HG02943 (cell line): ENCODE data around the gene ARHGAP27.
"Not testable (repeated sequence)": the region's sequence is repeated elsewhere in the genome, so short reads cannot be mapped to it uniquely, and the experiment has no call there.

ENCODE experiments used
- ATAC-seq: cut with Tn5 transposase; IDR thresholded peaks from one replicate; pipeline ENCODE4 v1.9.1; 2021; ENCODE audit warnings: mild to moderate bottlenecking, low read depth, moderate library complexity; ENCODE audit not compliant: unreplicated experiment

The ARHGAP27 gene

GRCh38 chr17:45447650-45448049, 15.0 kb upstream of the ARHGAP27 start:
- not testable (repeated sequence) for ATAC-seq

DNA sequence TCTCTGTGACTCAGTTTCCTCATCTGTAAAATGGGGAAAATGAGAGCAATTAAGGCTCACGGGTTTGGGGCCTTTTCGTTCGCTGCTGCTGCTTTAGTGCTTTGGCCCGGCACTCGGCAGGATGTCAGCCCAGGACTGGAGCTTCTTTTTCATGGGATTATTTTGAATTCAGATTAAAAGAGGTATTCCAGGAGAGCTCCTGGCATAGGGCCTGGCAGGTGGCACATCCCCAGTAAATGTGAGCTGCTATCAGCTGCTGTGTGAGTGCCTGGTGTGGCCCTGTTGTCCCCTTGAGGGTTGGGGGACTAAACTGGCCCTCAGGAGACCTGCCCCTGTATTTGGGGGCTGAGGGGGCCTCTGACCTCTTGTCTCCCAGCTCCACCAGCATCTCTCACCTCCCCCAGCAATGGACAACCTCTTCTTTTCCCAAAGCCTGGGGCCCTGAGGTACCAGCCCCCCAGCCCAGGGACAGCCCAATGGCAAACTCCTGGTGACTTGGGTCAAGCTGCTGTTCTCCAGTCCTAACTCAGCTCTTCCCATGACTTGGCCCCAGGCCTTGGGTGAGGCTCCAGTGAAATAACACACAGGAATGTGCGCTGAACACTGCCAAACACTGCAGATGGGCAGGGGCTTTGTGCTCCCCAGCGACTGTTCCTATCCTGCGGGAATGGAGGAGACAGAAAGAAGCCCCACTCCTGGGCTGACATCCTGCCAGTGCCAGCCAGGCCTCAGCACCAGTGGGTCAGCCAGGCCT, 14.4 kb upstream of the ARHGAP27 start:
- not testable (repeated sequence) for ATAC-seq

DNA sequence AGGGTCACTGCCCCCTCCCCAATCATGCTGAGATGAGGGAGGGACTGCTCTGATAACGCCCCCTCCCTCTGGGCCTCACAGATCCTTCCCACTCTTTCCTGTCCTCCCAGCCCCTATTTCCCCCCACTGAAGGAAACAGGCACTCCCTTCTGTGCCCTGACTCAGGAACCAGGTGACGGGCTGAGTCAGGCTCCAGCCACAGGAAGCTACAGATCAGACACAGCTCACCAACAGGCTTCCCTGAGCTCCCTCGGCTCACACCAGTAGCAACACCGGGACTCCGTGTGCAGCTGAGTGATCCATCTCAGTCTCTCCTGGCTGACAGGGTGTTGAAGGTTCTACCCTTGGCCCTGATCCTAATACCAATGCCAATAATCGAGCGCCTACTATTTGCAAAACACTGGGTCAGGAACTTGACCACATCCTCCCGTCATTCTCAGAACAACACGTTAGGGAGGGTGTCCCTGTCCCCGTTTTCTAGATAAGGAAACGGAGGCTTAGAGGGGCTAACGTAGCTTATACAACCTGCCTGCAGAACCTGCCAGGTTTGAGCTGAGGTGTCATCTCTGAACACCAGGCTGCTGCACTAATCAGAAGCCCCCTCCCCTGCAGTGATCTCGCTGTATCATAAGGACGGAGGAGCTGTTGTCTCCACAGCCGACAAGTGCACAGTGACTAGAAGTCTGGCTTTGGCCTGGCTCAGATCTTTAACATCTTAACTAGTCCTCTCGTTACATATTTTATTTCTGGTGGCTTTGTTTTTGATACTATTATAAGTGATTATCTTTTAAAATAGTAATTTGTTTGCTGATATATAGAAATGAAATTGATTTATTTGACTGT, 13.5 kb upstream of the ARHGAP27 start:
- not testable (repeated sequence) for ATAC-seq

DNA sequence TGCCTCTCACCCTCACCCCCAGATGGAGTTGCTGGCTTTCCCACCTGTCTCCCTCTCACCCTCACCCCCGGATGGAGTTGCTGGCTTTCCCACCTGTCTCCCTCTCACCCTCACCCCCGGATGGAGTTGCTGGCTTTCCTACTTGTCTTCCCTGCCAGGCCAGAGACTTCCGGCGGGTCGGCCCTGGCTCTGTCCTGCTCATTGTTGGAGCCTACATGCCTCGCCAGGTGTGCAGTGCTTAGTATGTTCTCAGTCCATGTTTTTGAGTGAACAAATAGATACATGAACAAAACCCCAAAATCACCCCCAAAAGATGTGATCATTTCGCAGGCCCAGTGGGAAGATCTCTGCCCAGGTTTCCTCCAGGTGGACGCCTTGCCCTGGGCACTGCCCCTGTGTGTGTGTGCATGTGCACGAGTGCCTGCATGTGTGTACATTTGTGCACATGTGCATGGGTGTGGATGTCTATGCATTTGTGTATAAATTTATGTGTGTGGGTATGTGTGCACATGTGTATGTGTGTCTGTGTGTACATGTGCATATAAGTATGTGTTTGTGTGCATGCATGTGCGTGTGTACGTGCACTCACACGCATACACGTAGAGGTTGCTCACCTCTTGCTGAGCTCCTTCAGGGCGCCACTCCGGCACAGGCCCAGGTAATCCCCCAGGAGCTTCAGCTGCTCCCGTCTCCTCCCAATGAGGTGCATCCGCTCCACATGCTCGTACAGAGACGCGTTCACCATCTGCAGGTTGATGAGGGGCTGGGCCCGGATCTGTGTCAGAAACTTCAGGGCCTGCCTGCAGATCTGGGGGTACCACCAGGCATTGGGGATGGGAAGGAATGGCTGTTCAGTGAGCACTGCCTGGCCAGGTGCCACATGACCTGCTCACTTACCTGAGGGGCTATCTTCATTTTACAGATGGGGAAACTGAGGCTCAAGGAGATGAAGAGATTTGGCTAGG, 12.5 kb upstream of the ARHGAP27 start:
- not testable (repeated sequence) for ATAC-seq

DNA sequence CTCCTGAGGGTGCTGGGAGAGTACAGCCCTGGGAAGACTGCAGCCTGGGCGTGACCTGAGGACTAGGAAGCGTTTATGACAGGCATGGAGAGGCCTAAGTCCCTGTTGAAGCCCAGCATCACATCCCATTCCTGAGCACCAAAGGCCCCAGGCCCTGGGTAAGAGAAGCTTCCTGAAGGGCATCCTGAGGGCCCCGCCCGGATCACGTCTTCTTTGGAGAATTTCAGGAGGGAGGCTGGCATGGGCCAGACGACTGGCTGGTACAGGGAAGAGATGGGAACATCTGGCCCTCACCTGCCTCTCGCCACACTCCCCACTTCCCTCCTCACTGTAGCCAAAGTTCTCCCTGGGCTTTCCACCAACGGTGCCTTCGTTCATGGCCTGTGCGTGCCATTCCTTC, 11.6 kb upstream of the ARHGAP27 start:
- ATAC-seq = not testable (repeated sequence)

- ATAC-seq = not testable (repeated sequence)
Measured at GRCh38 chr17:45443371-45444260, 10.9 kb upstream of the ARHGAP27 start.

GRCh38 chr17:45441526-45442310, 9.0 kb upstream of the ARHGAP27 start:
- no peak for ATAC-seq

- not testable (repeated sequence) for ATAC-seq
Measured at GRCh38 chr17:45440839-45441515, 8.3 kb upstream of the ARHGAP27 start.

DNA sequence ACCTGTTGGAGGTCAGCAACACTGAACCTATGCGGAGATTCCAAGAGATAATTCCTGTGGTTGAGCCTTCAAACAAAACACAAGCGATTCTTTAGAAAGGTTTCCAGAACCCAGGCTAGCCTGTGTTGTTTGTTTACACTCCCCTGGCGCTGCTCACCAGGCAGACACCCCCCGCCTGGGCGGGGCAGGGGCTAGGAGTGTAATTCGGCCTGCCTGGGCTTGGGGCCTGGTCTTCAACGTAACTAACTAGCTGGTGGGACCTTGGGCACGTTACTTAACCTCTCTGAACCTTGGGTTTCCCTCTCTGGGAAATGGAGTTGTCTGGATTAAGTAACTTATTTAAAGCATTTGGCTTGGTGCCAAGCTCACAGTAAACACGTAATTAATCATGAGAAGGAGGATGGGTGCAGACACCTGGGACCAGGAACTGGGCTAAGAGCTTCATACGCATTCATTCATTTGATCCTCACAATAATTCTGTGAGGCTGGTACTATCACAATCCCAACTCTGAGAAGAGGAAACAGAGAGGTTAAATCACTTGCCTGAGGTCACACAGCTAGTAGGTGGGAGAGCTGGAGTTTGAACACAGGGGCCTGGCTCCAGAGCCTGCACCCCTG, 7.6 kb upstream of the ARHGAP27 start:
- no peak for ATAC-seq

DNA sequence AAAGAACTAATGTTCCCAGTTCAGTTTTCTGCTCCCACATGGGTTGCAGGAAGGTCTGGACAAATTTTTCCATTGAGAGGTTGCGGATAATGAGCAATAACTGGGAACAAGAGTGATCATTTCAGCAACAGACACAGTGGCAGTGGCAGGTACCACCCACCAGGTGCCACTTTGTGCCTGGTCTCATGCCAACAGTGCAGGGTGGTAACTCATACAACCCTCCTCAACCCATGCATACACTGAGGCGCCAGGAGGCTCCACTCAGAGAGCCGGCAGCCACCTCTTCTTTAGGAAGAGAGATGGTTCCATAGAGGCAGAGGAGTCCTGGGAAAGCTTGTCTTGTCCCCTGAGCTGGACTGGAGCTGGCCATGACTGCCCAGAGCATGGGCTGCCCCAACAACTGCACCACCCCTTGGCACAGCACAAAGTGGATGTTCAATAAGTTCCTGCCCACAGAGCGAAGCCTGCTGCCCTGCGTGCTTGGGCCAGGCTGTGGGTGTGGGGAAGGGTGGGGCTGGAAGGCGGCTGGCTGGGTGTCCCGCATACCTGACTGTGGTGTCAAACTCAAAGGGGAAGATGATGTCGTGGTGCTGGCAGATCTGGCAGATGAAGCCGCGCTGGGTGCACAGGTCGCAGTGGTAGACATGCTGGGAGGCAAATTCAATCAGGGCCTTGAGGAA, 6.4 kb upstream of the ARHGAP27 start:
- ATAC-seq = no peak

DNA sequence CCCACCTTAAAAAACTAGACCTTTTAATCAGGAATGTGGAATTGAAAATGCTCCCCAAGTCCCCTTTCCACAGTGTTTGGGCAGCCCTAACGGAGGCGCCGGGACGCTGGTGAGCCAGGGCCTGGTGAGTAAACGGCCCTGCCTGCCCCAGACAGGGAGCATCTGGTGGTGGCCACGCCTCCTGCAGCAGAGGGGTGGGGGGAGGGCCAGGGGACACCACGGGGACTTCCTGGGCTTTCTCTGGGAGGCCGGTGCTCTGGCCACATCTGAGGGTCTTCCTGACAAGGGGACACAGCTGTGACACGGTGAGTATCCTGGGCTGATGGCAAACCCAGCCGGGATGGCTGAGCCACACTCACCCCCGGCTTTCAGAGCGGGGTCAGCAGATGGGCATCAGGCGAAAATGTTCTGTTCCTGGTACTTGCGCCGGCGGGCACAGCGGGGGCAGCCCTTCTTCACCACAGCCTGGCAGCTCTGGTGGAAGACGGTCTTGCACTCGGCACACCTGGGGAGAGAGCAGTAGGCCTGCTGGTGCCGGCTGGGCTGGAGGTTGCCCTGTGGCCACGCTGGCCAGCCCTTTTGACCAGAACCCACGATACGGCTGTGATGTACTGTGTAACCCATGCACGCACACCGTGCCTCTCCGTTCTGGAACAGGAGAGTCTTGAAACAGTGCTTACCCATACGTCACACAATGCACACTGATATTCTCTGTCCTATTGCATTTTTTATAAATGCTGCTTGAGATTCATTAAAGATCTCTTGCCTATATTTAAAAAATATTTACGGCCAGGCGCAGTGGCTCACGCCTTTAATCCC, 5.0 kb upstream of the ARHGAP27 start:
- ATAC-seq = no peak

DNA sequence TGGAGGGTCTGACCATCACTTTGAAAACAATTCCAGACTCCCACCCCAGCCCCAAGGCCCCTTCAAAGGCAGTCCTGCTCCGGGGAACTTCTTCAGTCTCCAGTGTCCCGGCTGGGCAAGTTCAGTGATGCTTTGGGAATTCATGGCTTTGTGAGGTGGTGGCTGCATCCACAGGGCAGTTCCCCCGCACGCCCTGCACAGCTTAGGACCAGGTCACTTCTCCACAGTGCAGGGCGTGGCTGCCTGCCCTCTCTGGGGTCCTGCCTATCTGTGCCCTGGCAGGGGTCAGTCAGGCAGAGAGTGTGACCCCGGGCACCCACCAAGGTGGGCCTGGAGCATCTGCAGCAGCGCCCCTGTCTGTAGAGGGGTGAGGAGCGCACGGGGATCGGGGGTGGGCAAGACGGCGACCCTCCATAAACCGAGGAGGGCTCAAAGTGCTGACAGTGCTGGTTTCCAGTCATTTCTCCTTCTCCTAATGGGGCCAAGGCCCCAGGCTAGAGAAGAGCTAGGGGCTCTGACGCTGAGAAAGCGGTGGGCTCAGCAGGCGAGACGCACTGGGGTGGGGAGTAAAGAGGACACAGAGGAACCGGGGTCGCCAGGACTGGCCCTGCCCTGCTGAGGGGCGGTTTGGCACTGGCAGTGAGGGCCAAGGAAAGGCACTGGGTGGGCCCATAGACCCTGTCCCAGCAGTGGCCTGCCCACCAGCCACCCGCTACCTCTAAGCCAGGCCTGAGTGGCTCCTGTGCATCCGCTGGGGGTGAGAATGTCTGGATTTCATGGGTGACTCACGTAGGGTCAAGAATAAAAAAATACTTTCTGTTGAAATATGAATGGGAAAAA, 4.2 kb upstream of the ARHGAP27 start:
- ATAC-seq = no peak

- no peak for ATAC-seq
Measured at GRCh38 chr17:45436161-45436560, 3.5 kb upstream of the ARHGAP27 start.

- ATAC-seq = no peak
Measured at GRCh38 chr17:45435481-45435880, 2.8 kb upstream of the ARHGAP27 start.

GRCh38 chr17:45433159-45433535, 477 bp upstream of the ARHGAP27 start:
- ATAC-seq = no peak
